Muscle of leg (tissue), 11 donors: ENCODE measurements around the gene TRIM50. TPM values are rescaled to one million over a fixed set of nuclear protein-coding genes. Genes with fewer than 3 reads are reported as not detected.
"Not testable (repeated sequence)": the region's sequence is repeated elsewhere in the genome, so short reads cannot be mapped to it uniquely, and the experiment has no call there.

Experiments
- DNase-seq: peaks from one replicate; pipeline ENCODE4 v3.0.0; 2013
- H3K27ac ChIP-seq: one replicate; pipeline ENCODE4 v1.5.1; 2013; ENCODE audit warnings: mild to moderate bottlenecking, low read length, control low read depth
- H3K27me3 ChIP-seq: one replicate; pipeline ENCODE4 v1.6.1; 2013; ENCODE audit warnings: low read length; ENCODE audit not compliant: control insufficient read depth, insufficient read depth
- H3K36me3 ChIP-seq: one replicate; pipeline ENCODE4 v1.6.1; 2013; ENCODE audit warnings: low read length; ENCODE audit not compliant: control insufficient read depth, insufficient read depth
- H3K4me1 ChIP-seq: one replicate; pipeline ENCODE4 v1.6.1; 2013; ENCODE audit warnings: low read length; ENCODE audit not compliant: control insufficient read depth, insufficient read depth
- H3K4me3 ChIP-seq: one replicate; pipeline ENCODE4 v1.5.1; 2013; ENCODE audit warnings: low read length, control low read depth
- H3K9me3 ChIP-seq: replicated peaks from 2 replicates; pipeline ENCODE4 v1.6.1; 2013; ENCODE audit warnings: low read depth, low read length; ENCODE audit not compliant: control insufficient read depth
- WGBS: methylation state at CpG from one replicate; pipeline ENCODE4 v1.1.5; 2013; ENCODE audit warnings: missing lambda C conversion rate; ENCODE audit not compliant: insufficient coverage; 5-methylcytosine and 5-hydroxymethylcytosine counted together
- polyA plus RNA-seq, 8 donors: library from polyadenylated mRNA; unstranded; fragments of 120-200 nt; gene quantifications; one replicate each; pipeline versions ENCODE4 v1.2.1 to v1.2.3, GENCODE V29; 2013; ENCODE audit warnings: inconsistent platforms in 1 of 8, low replicate concordance in 1 of 8; ENCODE audit not compliant: insufficient read length in 8 of 8, insufficient read depth in 1 of 8
- total RNA-seq: library from RNA; stranded (reverse); fragments of 120-200 nt; gene quantifications from one replicate; pipeline ENCODE4 v1.2.4, GENCODE V29; 2013

TRIM50 gene
- total and polyA plus RNA-seq, 9 donors: 0.27 to 0.76 (median 0.44) TPM

DNA sequence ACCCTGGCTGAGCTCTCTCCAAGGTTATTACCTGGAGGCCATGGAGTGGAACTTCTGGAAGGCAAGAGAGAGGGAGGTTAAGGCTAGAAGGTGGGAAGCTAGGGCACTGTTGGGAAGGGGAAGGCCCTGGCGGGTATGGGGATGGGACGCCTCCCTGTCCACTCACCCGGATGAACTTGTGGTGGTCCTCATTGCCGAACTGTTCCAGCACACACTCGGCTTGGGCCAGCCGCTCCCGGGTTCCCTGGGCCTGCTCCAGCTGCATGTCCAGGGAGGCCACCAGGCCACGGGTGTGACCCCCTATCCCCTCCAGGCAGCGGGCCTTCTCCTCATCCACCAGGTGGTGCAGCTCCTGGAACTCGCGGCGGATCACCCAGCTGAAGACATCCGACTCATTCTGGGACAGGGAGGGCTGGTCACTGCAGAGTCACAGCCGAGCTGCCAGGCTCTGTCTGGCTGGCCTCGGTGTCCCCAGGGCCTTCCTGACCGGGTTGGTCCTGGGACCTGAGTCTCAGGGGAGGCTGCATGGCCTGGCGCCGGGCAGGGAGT, 9.2 kb downstream of the TRIM50 start:
- not testable (repeated sequence) for DNase-seq, H3K27me3 ChIP-seq, H3K4me3 ChIP-seq, H3K36me3 ChIP-seq, H3K27ac ChIP-seq, H3K4me1 ChIP-seq, H3K9me3 ChIP-seq
- 66% methylated on average over 12 of the region's 18 CpGs for WGBS

DNA sequence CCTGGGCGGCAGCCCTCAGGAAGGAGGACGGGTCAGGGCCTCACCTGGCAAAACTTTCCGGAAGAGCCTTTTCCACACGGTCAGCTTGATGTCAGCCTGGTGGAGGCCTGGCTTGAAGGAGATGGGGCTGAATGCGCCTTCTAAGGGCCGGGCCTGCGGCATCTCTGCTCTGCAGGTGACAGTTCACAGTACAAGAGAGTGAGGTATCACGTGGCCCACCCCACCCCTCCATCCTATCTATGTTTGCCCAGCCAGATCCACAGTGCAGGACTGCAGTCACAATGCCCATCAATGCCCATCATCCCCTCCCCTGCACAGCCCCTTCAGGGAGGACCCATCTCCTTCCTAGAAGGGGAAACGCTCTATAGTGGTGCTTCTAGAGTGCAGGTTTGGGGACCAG, 11.4 kb downstream of the TRIM50 start:
- H3K27ac ChIP-seq: no peak overlapping the region
- H3K4me1 ChIP-seq: no peaks in the 10 kb centered on the region
- WGBS: 78% methylated on average over 7 of the region's 9 CpGs
- no peak overlapping the region for H3K4me3 ChIP-seq
- no peaks in the 10 kb centered on the region for H3K9me3 ChIP-seq
- H3K36me3 ChIP-seq: no peaks in the 10 kb centered on the region
- no peaks in the 10 kb centered on the region for H3K27me3 ChIP-seq
- DNase-seq: no peak

DNA sequence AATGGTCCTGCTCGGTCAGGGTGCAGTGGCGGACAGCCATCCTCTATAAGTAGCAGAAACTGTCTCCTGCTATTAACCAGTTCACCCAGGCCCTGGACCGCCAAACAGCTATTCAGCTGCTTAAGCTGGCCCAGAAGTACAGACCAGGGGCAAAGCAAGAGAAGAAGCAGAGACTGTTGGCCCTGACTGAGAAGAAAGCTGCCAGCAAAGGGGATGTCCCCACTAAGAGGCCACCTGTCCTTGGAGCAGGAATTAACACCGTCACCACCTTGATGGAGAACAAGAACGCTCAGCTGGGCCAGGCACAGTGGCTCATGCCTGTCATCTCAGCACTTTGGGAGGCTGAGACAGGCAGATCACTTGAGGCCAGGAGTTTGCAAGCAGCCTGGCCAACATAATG, 13.6 kb downstream of the TRIM50 start:
- Histone ChIP-seq H3K27ac (no peak overlapping the region), H3K36me3 (no peaks in the 10 kb centered on the region), H3K27me3 (no peaks in the 10 kb centered on the region), H3K4me1 (no peaks in the 10 kb centered on the region), H3K9me3 (no peaks in the 10 kb centered on the region), H3K4me3 (no peak overlapping the region)
- 74% methylated on average over 5 of the region's 5 CpGs for WGBS
- no peak for DNase-seq

DNA sequence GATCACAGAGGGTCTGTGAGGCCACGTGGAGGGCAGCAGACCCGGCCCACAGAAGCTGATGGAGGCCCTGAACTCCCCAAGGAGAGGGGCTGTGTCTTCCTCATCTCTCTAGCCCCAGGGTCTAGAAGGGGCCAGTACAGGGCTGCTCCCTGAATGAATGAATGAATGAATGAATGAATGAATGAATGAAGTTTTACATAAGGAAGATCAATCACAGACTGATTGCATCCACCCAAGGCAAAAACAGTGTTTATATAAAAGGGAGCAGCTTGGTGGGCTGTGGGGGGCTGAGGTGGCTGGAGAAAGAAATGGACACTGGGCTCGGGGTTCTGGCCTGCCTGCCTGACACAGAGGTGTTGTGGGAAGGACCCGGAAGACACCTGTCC, 14.4 kb downstream of the TRIM50 start:
- H3K36me3 ChIP-seq: no peaks in the 10 kb centered on the region
- H3K27me3 ChIP-seq: no peaks in the 10 kb centered on the region
- no peak overlapping the region for H3K27ac ChIP-seq
- 57% methylated on average over 1 of the region's 4 CpGs for WGBS
- no peak overlapping the region for H3K4me3 ChIP-seq
- DNase-seq: no peak
- H3K4me1 ChIP-seq: peaks cover 6% of the 10 kb centered on the region
- H3K9me3 ChIP-seq: no peaks in the 10 kb centered on the region

DNA sequence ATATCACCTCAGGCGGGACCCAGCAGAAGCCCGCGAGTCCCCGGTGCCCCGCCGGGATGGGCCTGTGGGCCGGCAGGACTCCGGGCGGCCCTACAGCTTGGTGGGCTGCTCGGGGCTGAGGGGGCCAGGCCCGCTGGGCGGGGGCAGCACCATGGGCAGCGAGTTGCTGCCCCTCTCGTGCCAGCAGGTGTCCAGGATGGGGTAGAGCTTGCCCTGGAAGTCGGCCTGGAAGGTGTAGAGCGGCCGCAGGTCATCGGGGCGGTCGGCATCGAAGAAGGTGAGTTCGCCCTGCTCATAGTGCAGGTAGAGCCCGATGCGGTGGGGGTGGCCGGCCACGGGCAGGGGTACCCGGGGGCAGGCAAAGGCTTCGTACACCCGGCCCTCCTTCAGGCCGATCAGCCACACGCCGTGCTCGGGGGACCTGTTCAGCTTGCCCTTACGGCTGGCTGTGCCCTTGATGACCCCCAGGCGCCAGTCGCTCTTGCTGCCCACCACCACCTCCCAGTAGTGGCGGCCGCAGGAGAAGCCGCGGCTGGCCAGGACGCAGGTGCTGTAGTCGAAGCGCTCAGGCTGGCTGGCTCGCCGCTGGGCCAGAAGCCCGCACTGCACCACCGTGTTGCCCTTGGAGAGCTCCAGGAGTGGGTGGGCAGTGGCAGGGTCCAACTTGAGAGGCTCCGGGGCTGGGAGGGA, 14.9 kb downstream of the TRIM50 start:
- no peak for DNase-seq
- Histone ChIP-seq H3K9me3 (no peaks in the 10 kb centered on the region), H3K27me3 (no peaks in the 10 kb centered on the region), H3K27ac (no peak overlapping the region), H3K4me1 (peaks cover 6% of the 10 kb centered on the region), H3K4me3 (no peak overlapping the region), H3K36me3 (no peaks in the 10 kb centered on the region)
- 87% methylated on average over 37 of the region's 48 CpGs for WGBS

DNA sequence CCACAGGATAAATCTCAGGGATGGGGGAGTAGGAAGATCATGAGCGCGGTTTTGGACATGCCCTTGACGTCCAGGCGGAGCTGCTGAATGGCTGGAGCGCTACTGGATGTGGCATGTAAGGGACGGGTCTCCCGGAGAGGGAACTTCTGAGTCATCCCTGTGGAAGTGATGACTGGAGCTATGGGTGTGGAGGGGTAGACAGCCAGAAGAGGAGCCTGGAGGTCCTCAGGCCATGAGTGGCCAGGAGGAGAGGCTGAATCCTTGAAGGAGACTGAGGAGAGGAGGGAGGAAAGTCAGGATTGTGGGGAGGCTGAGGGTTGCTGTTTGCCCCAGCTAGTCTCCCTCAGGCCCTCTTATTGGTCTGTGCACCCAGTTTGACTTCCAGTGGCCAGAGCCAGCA, 16.5 kb downstream of the TRIM50 start:
- not testable (repeated sequence) for H3K4me3 ChIP-seq, H3K27ac ChIP-seq, H3K36me3 ChIP-seq, H3K9me3 ChIP-seq, H3K4me1 ChIP-seq, DNase-seq, H3K27me3 ChIP-seq
- 87% methylated on average over 6 of the region's 7 CpGs for whole genome bisulfite sequencing

DNA sequence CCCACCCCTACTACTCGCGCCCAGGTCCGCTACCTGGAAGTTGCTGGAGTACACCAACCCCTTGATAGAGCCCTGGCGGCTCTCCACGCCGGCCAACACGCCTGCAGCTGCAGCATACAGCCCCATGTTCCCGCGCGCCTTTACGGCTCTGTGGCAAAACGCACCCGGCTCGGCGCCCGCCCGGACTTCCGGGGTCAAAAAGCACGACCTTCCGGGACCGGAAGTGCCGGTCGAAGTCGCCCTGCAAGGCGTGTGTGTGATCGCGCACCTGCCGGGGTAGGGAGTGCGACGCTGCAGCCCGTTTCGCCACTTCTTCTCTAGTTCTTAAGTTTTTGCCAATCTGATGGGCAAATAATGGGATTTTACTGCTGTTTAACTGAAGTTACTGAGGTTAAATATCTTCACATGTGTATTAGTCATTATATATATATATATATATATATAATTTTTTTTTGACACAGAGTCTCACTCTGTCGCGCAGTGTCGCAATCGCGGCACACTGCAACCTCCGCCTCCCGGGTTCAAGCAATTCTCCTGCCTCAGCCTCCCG, 19.1 kb downstream of the TRIM50 start, which contains the start of gene NSUN5:
Gene NSUN5, minus strand, starts transcription at position 162 of the 550 bp plus-strand sequence. Its CDS starts 36 bp downstream, at position 126.
- Histone ChIP-seq H3K27ac (peak within 1 kb of the TSS; percentile 81), H3K27me3 (no peaks in the 10 kb centered on the region)

DNA sequence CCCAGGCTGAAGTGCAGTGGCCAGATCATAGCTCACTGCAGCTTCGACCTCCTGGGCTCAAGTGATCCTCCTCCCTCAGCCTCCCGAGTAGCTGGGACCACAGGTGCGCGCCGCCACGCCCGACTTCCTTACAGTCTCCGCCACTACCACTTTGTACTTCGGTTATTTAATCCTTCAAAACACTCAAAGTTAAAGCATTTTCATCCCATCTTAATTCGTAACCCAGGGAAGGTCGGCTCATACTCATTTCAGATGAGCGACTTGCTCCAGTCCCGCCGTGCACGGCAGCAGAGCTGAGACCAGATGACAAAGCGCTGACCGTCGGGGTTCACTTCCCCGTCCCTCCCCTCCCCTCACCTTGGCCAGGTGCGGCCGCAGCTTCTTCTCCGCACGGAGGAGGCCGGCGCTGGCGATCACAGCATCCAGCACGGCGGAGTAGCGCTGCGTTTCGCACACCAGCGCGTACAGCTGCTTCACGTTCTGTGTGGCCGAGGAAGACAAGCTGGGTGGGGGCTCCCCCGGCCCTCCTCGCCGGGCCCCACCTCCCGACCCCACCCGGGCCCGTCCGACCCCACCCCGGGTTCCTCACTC, 19.7 kb downstream of the TRIM50 start:
- H3K4me1 ChIP-seq: peaks cover 6% of the 10 kb centered on the region
- no peaks in the 10 kb centered on the region for H3K9me3 ChIP-seq
- H3K27me3 ChIP-seq: no peaks in the 10 kb centered on the region
- peak overlapping the region; percentile 59 for H3K4me3 ChIP-seq
- WGBS: 9% methylated on average over 39 of the region's 43 CpGs
- H3K27ac ChIP-seq: peak overlapping the region; percentile 81
- H3K36me3 ChIP-seq: peaks cover 31% of the 10 kb centered on the region
- no peak for DNase-seq

More for the DNA sequence above, 19.1 kb downstream of the TRIM50 start, which contains the start of gene NSUN5:
- no peaks in the 10 kb centered on the region for H3K9me3 ChIP-seq
- peaks cover 6% of the 10 kb centered on the region for H3K4me1 ChIP-seq
- WGBS: under 1% methylated on average over 26 of the region's 40 CpGs
- peak; percentile 88 for DNase-seq
- peaks cover 25% of the 10 kb centered on the region for H3K36me3 ChIP-seq
- H3K4me3 ChIP-seq: peak within 1 kb of the TSS; percentile 59

DNA sequence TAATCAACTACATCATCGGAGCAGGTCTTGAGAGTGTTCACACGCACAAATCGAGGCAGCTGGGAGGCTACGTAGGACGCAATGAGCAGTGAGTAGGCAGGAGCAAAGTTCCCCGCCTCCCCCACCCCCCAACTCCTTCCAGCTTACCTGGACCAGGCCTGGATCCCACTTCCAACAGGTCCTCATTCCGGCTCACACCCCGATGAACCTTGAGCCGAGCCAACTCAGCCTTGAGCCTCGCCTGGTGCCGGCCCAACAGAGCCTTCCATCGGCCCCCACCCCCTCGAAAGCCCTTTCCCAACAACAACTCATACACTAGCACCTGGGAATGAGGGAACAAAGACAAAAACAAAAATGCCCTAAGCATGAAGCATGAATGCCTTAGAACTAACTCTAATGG, 20.4 kb downstream of the TRIM50 start:
- DNase-seq: no peak
- WGBS: 100% methylated on average over 2 of the region's 13 CpGs
- no peak overlapping the region for H3K4me3 ChIP-seq
- no peaks in the 10 kb centered on the region for H3K9me3 ChIP-seq
- H3K36me3 ChIP-seq: peaks cover 36% of the 10 kb centered on the region
- no peaks in the 10 kb centered on the region for H3K27me3 ChIP-seq
- H3K27ac ChIP-seq: no peak overlapping the region
- H3K4me1 ChIP-seq: peaks cover 6% of the 10 kb centered on the region

DNA sequence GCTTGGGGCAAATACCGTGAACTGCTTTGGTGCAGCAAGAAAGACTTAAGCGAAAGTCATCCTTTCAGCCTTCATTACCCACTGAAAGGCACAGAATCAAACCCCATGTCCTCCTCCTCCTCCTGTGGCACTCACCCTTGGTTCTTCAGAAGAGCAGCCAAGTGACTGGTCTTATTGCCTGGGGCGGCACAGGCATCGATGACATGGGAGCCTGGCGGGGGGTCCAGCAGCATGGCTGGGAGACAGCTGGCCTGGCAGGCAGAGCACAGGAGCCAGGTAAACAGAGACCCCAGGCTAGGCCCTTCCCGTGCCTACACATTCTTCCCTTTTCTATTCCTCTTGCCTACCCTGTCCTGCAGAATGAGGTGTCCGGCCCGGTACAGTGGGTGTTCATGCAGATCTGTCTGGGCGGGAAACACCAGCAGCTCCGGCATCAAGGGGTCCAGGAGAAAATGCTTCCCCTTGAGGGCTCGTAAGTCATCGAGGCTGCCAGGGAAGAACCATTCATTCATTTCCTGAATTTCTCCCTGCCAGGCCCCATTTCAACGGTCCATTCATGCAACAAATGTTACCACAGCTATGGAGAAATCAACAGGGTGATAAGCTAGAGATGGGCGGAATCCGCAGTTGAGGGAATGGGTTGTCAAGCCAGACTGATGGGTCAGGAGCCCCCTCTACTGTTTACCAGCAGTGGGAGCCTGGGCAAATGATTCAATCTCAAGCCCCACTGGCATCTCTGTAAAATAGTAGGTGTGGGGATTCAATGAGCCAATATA, 23.1 kb downstream of the TRIM50 start:
- no CpG with 5 or more reads among the region's 15 CpGs for WGBS
- H3K9me3 ChIP-seq, DNase-seq, H3K4me3 ChIP-seq, H3K4me1 ChIP-seq, H3K27me3 ChIP-seq, H3K27ac ChIP-seq: not testable (repeated sequence)
- peaks cover 36% of the 10 kb centered on the region for H3K36me3 ChIP-seq
